ENCODE results near the gene ACOD1.
A peak's percentile ranks its signal among the peaks of the same experiment; 100 is the strongest.
"Not testable (repeated sequence)": the region's sequence is repeated elsewhere in the genome, so short reads cannot be mapped to it uniquely, and the experiment has no call there.

ACOD1 gene

GRCh38 chr13:76955193-76955592 is 6.9 kb downstream of the ACOD1 start:
- no peak for DNase-seq

DNA sequence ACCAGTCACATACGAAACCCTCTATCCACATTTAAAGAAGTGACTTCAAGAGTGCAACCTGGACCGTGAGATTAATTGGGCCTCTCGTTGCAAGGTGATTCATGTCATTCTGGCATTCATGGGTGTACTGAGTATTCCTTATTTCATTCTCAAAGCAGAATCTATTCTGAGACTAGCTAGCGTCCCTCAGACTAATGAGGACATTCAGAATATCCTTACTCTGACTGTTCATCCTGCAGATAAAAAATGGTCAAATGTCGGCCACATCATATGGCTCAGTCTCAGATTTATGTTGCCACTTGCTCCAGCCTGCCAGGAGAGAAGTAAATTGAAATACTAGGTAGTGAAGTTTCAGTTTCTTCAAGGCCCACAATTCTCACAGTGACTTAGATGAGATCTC is 7.3 kb downstream of the ACOD1 start:
- DNase-seq = no peak

DNA sequence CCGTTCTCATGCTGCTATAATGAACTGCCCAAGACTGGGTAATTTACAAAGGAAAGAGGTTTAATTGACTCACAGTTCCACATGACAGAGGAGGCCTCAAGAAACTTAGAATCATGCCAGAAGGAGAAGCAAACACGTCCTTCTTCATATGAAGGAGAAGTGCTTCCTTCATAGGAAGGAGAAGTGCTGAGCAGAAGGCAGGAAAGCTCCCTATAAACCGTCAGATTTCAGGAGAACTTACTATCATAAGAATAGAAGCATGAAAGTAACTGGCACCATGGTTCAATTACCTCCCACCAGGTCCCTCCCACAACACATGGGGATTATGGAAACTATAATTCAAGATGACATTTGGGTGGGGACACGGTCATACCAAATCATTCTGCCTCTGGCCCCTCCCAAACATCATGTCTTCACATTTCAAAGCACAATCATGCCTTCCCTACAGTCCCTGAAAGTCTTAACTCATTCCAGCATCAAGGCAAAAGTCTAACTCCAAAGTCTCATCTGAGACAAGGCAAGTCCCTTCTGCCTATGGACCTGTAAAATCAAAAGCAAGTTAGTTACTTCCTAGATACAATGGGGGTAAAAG is 10.6 kb downstream of the ACOD1 start:
- DNase-seq = no peak

GRCh38 chr13:76959734-76960133 is 11.4 kb downstream of the ACOD1 start:
- DNase-seq = not testable (repeated sequence)

DNA sequence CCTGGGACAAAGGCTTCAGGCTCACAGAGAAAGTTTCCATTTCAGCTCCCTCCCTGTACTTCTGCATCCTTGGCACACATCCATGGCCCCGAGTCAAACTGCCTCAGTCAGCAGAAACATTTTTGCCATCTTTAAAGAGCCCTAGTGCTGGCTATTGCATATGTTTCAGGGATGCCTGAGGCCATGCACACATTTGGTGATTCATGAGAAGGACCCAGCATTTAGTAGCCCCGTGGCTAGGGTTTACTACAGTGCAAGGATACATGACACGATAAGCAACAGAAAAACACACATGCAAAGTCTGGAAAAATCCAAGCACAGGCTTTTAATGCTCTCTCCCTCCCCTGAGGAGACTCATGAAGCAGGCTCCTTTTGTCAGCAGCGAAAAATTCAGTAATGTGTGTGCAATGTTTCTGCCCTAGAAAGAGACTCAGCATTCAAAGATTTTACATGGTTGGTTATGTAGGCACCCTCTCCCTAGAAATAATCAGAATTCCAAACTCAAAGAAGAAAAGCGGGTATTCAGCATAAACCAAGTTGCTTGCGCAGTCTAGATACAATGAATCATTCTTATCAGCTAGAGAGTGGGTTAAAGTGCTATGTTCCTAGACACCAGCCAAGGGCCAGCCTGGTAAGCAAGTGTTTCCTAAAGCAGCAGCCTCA is 17.6 kb downstream of the ACOD1 start:
- no peak for DNase-seq

DNA sequence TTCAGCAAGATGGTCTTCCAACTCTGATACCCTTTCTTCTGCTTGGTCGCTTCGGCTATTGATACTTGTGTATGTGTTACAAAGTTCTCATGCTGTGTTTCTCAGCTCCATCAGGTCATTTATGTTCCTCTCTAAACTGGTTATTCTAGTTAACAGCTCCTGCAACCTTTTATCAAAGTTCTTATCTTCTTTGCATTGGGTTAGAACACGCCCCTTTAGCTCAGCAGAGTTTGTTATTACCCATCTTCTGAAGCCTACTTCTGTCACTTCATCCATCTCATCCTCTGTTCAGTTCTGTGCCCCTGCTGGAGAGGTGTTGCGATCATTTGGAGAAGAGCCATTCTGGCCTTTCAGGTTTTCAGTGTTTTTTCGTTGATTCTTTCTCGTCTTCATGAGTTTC is 18.7 kb downstream of the ACOD1 start:
- DNase-seq = no peak

- no peak for DNase-seq
Measured at GRCh38 chr13:76968041-76968440, 19.7 kb downstream of the ACOD1 start.

DNA sequence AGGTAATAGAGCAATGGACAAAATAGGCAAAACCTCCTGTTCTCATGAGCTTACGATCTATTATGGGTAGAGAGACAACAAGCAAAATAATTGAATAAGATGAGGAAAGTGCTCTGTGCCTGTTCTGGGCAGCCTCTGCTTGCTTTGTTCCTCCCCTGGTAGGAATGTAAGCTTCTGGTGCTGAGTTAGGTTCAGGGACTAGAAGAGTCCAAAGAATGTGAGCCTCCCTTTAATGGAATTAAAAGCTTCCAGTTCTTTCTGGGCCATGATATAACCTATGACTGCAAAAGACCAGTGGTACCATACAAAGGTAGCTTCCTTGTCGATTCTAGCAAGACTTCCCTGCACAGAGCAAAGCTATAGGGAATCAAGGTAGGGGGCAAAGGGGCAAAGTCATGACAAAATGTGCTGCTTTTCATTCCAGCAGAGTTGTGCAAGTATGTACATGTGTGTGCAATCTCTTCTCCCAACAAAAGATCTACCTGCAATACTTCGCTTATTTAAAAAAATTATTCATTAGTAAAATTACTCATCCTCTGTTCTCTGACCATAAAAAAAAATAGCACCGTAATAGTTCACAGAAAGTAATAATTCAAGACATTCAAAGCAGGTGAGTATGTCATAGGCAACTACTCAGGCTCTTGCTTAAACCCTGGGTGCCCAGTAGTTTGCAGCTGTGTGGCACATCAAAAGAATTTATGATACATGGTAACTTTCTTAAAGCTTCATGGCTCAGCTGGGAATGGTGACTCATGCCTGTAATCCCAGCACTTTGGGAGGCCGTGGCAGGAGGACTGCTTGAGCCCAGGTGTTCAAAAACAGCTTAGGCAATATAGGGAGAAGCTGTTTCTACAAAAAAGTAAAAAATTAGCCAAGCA is 21.4 kb downstream of the ACOD1 start:
- no peak for DNase-seq

GRCh38 chr13:76971215-76971614 is 22.9 kb downstream of the ACOD1 start:
- DNase-seq = no peak

DNA sequence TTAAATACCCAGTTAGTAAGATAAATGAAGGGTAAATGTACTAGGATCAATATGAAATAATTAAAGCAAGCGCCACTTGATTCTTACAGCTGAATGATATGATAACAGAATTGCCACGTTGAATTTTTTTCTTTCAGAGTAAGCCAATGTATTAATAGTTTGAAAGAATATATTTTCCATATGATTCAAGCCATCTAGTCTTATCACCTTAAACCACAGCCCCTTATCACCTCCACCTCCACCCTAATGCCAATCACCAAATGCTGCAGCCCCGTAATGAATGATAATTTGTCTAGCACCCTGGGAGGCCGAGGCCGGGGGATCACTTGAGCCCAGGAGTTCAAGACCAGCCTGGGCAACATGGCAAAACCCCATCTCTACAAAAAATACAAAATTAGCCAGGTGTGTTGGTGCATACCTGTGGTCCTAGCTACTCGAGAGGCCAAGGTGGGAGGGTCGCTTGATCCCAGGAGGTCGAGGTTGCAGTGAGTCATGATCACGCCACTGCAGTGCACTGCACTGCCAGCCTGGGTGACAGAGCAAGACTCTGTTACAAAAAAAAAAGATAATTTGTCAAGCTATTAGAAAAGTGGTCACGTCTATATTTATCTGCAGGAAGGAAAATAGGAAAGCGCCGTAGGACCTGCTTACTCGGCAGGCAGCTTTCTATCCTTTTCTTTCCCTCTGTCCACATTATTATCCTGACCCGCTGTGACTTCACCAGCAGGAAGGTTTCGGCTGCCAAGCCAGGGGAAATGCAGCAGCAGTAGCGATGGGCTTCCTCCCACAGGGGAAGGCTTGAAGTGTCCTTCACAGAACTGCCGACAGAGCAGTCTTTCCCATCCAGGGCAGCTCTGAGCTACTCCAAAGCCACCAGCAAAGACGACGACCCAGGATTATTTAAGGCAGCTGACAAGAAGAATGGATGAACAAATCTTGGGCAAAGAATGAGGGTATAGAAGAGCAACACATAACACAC is 23.8 kb downstream of the ACOD1 start:
- DNase-seq = no peak

DNA sequence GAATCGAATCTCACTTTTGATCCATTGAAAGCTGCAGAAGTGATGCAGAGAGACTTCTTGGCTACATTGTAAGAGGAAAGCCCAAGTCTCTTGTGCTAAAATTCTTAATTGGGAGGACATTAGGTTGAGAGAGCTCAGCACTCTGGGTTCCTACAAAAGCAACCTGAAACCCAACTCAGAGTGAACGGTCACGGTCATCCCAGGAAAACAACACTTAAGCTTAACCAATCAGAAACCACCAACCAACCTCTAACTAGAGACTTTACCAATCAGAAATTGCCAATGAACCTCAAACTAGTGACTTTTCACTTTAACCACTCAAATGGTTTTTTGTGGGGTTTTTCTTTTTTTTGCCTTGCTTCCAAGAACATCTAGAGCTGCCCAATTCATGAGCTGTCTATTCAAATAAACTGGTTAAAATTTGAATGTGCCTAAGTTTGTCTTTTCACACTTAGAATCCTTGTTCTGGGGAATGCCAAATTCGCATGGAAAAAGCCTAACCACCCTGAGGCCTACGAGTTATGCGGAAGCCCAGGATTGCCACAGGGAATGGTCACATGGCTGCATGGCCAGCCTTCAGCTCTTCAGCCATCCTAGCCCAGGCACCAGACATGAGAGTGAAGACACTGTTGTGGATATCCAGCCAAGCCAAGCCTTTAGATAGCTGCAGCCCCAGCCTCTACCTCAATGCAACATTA is 25.8 kb downstream of the ACOD1 start:
- no peak for DNase-seq

DNA sequence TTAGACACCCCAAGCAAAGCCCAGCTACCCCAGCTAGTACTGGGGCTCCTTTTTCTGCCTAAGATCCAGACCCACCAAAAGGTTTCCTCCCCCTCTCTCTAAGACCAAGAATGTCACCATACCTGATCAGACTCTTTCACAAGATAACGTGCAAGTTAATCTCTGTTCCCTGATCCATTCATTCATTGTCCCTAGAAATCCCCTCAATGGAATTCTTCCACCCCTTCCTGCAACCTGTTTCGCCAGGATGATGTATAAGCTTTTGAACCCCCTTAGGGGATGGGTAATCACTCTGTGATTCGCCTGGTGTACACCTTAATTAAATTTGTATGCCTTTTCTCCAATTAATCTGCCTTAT is 26.3 kb downstream of the ACOD1 start:
- no peak for DNase-seq

- DNase-seq = no peak
Measured at GRCh38 chr13:76975863-76976262, 27.6 kb downstream of the ACOD1 start.

DNA sequence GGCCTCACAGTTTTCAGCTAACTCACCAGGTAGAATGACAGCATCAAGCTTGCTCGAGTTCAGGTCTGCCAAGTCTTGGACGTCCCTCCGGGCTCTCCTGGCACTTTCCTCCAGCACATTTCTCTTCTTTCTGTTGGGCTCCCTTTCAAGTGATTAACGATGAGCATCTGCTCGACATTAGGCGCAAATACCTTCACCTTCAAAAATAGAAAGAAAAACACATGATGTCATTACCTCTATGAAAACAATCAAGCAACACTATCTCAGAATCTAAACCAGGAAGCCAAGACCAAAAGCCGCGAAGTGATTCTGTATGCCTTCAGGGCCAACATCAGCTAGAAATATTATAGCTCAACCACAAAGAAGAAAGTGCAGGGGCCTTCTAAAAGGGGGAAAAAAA is 28.2 kb downstream of the ACOD1 start:
- peak; percentile 12 for DNase-seq

DNA sequence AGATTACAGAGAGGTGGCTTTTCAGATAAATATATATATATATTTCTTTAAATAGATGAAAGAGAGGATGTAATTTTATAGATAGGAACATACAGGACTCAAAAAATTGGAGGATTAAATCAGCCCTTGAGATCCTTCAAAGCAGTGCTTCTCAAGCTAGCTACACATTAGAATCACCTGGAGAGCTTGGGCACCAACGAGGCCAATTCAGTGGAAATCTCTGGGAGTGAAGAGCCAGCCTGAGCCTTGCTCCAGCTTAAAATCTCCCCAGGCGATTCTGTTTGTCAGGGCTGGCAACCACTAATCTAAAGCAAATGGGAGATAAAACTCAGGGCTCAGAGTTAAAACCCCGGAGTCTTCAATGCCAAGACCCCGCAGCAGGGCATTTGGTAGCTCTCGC is 28.6 kb downstream of the ACOD1 start:
- DNase-seq = no peak

- peak; percentile 18 for DNase-seq
Measured at GRCh38 chr13:76980075-76980718, 31.9 kb downstream of the ACOD1 start.

- no peak for DNase-seq
Measured at GRCh38 chr13:76982061-76982460, 33.8 kb downstream of the ACOD1 start.

DNA sequence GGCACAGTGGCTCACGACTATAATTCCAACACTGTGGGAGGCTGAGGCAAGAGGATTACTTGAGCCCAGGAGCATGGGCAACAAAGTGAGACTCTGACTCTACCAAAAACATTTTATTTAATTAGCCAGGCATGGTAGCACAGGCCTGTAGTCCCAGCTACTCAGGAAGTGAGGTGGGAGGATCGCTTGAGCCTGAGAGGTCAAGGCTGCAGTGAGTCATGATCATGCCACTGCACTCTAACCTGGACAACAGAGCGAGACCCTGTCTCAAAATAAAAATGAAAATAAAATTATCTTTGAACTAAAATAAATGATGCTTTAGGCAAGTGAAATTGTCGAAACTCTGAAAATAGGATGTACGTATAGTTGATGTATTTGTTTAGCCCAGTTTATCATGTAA is 35.4 kb downstream of the ACOD1 start:
- no peak for DNase-seq

GRCh38 chr13:76991432-76991795 is 43.1 kb downstream of the ACOD1 start:
- no peak for DNase-seq

- DNase-seq = peak; percentile 57
Measured at GRCh38 chr13:76991796-76992547, 43.7 kb downstream of the ACOD1 start, which contains the start of gene CLN5. TSS of gene CLN5 (plus strand) at chr13:76992081. CDS start at chr13:76992099, 18 bp downstream.

DNA sequence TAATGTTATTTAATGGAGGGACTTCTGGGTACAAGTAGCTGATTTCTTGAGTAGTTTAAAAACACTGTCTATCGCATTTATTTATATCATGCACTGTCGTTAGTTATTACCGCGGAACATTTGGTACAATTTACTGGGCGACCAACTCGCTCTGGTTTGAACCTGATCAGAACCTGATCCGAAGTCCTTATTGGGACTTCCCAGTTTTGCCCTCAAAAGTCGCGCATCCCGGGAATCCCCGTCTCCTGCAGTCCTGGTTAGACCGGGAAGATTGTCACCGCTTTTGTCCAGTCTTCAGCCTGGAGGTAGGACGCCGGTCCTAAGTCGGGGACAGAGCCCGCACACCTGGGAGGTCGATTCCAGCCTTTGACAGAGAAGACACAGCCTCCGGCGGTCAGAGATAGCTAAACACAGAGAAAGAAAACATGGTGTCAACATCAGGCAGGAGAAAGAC is 44.3 kb downstream of the ACOD1 start:
- no peak for DNase-seq

All from SHP77 treated with DMSO at 0.1 percent for 48 hours (cell line).